ENCODE data around the gene TBC1D2. TPM values are rescaled to one million over a fixed set of nuclear protein-coding genes. Genes with fewer than 3 reads are reported as not detected.

The TBC1D2 gene
- total and polyA plus RNA-seq, 2 experiments from 2014 or later = 3.7 to 6.8 TPM

GRCh38 chr9:98202252-98202651 is 53.2 kb downstream of the TBC1D2 start (continued):
- no peak for TF ChIP-seq ZNF462 (CRISPR knock-in tag; IDR thresholded peaks at IDR 0.05)

DNA sequence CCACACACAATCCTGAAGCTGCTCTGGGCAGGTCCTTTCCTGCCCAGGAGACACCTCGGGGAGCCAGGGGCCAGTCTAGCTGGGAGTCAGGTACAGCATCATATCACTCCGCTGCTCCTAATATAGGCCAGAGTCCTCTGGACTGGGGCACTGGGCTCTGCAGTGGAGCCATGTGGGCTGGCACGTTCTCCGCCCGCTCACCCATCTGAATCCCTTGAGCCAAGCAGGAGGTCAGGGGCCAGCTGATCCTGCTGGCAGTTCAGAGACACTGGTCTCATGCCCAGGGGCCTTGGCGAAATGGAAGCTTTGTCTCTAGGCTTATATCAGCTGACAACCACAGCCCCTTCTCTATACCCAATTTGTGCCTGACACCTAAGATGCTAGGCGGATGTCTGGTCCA is 53.7 kb downstream of the TBC1D2 start:
- H3K36me3 Mint-ChIP-seq (ENCODE audit: low read depth) = no peaks in the 10 kb centered on the region; the same call in 1 of the 3 replicates
- H3K27ac ChIP-seq (ENCODE audit: low read depth) = no peak overlapping the region
- no peak overlapping the region for H3K4me3 Mint-ChIP-seq
- no peaks in the 10 kb centered on the region for H3K9me3 Mint-ChIP-seq
- H3K27me3 ChIP-seq (ENCODE audit: insufficient read depth) = no peaks in the 10 kb centered on the region
- H3F3A ChIP-seq (replicated peaks; ENCODE audit: low read depth) = no peaks in the 10 kb centered on the region
- DNase-seq (ENCODE audit: low spot score) (no peak), ATAC-seq (no peak)
- no peaks in the 10 kb centered on the region for H4K20me1 ChIP-seq (replicated peaks; ENCODE audit: insufficient read depth)
- no peaks in the 10 kb centered on the region for H3K36me3 ChIP-seq (ENCODE audit: insufficient read depth)
- peaks cover 6% of the 10 kb centered on the region for H3K27me3 Mint-ChIP-seq (ENCODE audit: insufficient read depth, low read depth, poor library complexity)
- no peak overlapping the region for H2AFZ ChIP-seq
- H3K79me2 ChIP-seq (replicated peaks; ENCODE audit: insufficient read depth) = no peaks in the 10 kb centered on the region
- no peak overlapping the region for H3K4me2 ChIP-seq
- peaks cover 24% of the 10 kb centered on the region for H3K4me1 ChIP-seq (ENCODE audit: insufficient read depth)
- no peaks in the 10 kb centered on the region for H3K9me2 ChIP-seq (ENCODE audit: insufficient read depth)
- H3K4me3 ChIP-seq = no peak overlapping the region
- H3K4me1 Mint-ChIP-seq = peaks cover 26% of the 10 kb centered on the region
- no peak overlapping the region for H3K27ac Mint-ChIP-seq
- no peak for TF ChIP-seq EZH2 (IDR thresholded peaks at IDR 0.05; ENCODE audit: low read depth, unreplicated experiment)
- TF ChIP-seq POLR2AphosphoS5 (IDR thresholded peaks at IDR 0.05; ENCODE audit: low read depth) = no peak
- no peak for TF ChIP-seq STAT1 (IDR thresholded peaks at IDR 0.05; ENCODE audit: unreplicated experiment)
- no peak for TF ChIP-seq CREB1 (CRISPR knock-in tag; IDR thresholded peaks at IDR 0.05; ENCODE audit: low read depth)
- TF ChIP-seq, protein P1, sequence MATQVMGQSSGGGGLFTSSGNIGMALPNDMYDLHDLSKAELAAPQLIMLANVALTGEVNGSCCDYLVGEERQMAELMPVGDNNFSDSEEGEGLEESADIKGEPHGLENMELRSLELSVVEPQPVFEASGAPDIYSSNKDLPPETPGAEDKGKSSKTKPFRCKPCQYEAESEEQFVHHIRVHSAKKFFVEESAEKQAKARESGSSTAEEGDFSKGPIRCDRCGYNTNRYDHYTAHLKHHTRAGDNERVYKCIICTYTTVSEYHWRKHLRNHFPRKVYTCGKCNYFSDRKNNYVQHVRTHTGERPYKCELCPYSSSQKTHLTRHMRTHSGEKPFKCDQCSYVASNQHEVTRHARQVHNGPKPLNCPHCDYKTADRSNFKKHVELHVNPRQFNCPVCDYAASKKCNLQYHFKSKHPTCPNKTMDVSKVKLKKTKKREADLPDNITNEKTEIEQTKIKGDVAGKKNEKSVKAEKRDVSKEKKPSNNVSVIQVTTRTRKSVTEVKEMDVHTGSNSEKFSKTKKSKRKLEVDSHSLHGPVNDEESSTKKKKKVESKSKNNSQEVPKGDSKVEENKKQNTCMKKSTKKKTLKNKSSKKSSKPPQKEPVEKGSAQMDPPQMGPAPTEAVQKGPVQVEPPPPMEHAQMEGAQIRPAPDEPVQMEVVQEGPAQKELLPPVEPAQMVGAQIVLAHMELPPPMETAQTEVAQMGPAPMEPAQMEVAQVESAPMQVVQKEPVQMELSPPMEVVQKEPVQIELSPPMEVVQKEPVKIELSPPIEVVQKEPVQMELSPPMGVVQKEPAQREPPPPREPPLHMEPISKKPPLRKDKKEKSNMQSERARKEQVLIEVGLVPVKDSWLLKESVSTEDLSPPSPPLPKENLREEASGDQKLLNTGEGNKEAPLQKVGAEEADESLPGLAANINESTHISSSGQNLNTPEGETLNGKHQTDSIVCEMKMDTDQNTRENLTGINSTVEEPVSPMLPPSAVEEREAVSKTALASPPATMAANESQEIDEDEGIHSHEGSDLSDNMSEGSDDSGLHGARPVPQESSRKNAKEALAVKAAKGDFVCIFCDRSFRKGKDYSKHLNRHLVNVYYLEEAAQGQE (IDR thresholded peaks at IDR 0.05; ENCODE audit: unreplicated experiment) = no peak
- no peak for TF ChIP-seq JUNB (IDR thresholded peaks at IDR 0.05; ENCODE audit: unreplicated experiment)
- no peak for TF ChIP-seq NANOG (IDR thresholded peaks at IDR 0.05; ENCODE audit: borderline replicate concordance)
- TF ChIP-seq ZNF114 (CRISPR knock-in tag; IDR thresholded peaks at IDR 0.05) = no peak
- no peak for TF ChIP-seq EZH2phosphoT487 (IDR thresholded peaks at IDR 0.05; ENCODE audit: unreplicated experiment)
- no peak for TF ChIP-seq ETS1 (IDR thresholded peaks at IDR 0.05)
- TF ChIP-seq CTCF (conservative IDR thresholded peaks at IDR 0.05; ENCODE audit: low read depth in 2 of 2) = no peak
- TF ChIP-seq ZNF331 (CRISPR knock-in tag; IDR thresholded peaks at IDR 0.05; ENCODE audit: low read depth) = no peak
